ENCODE data around the gene ADH4.

GRCh38 chr4:99121008-99121407, 23.1 kb downstream of the ADH4 start:
- TF ChIP-seq EZH2phosphoT487 (IDR thresholded peaks at IDR 0.05; ENCODE audit: borderline replicate concordance, low read depth, low read length) (no peak), CTCF (conservative IDR thresholded peaks at IDR 0.05; ENCODE audit: low read length) (no peak)
